NCI-H82 treated with DMSO at 0.1 percent for 48 hours (cell line): ENCODE data around the gene DLG5.

ENCODE experiments used
- DNase-seq: peaks from one replicate; lab custom pipeline; 2025; ENCODE audit not compliant: unreplicated experiment; lab: John Stamatoyannopoulos, UW

Gene DLG5

GRCh38 chr10:77926566-77927401 is at the start of gene DLG5:
Gene DLG5, minus strand, starts transcription at chr10:77926755. Its CDS starts 235 bp downstream, at chr10:77926520.
- no peak for DNase-seq

GRCh38 chr10:77975086-77975666 is 48.6 kb upstream of the DLG5 start:
- DNase-seq: no peak

- DNase-seq: no peak
Observed at GRCh38 chr10:77974396-77975074, 48.0 kb upstream of the DLG5 start.

- DNase-seq: no peak
Observed at GRCh38 chr10:77973276-77973675, 46.7 kb upstream of the DLG5 start.

- DNase-seq: no peak
Observed at GRCh38 chr10:77972148-77972547, 45.6 kb upstream of the DLG5 start.

GRCh38 chr10:77971804-77972144 is 45.2 kb upstream of the DLG5 start:
- no peak for DNase-seq

GRCh38 chr10:77970869-77971803 is 44.6 kb upstream of the DLG5 start:
- DNase-seq: no peak

- no peak for DNase-seq
Observed at GRCh38 chr10:77969114-77969513, 42.6 kb upstream of the DLG5 start.

GRCh38 chr10:77967611-77968022 is 41.1 kb upstream of the DLG5 start:
- DNase-seq: no peak

GRCh38 chr10:77965294-77965693 is 38.7 kb upstream of the DLG5 start:
- no peak for DNase-seq

- DNase-seq: no peak
Observed at GRCh38 chr10:77964811-77965210, 38.3 kb upstream of the DLG5 start.

- no peak for DNase-seq
Observed at GRCh38 chr10:77963901-77964300, 37.3 kb upstream of the DLG5 start.

GRCh38 chr10:77962350-77963146 is 36.0 kb upstream of the DLG5 start:
- no peak for DNase-seq

- DNase-seq: no peak
Observed at GRCh38 chr10:77961668-77962067, 35.1 kb upstream of the DLG5 start.

- DNase-seq: no peak
Observed at GRCh38 chr10:77960829-77961329, 34.3 kb upstream of the DLG5 start.

GRCh38 chr10:77959887-77960455 is 33.4 kb upstream of the DLG5 start:
- DNase-seq: no peak

- no peak for DNase-seq
Observed at GRCh38 chr10:77959384-77959783, 32.8 kb upstream of the DLG5 start.

- no peak for DNase-seq
Observed at GRCh38 chr10:77955136-77955535, 28.6 kb upstream of the DLG5 start.

- no peak for DNase-seq
Observed at GRCh38 chr10:77949167-77949566, 22.6 kb upstream of the DLG5 start.

- no peak for DNase-seq
Observed at GRCh38 chr10:77946084-77946483, 19.5 kb upstream of the DLG5 start.
